ENCODE data around the gene TECPR1.

DNA sequence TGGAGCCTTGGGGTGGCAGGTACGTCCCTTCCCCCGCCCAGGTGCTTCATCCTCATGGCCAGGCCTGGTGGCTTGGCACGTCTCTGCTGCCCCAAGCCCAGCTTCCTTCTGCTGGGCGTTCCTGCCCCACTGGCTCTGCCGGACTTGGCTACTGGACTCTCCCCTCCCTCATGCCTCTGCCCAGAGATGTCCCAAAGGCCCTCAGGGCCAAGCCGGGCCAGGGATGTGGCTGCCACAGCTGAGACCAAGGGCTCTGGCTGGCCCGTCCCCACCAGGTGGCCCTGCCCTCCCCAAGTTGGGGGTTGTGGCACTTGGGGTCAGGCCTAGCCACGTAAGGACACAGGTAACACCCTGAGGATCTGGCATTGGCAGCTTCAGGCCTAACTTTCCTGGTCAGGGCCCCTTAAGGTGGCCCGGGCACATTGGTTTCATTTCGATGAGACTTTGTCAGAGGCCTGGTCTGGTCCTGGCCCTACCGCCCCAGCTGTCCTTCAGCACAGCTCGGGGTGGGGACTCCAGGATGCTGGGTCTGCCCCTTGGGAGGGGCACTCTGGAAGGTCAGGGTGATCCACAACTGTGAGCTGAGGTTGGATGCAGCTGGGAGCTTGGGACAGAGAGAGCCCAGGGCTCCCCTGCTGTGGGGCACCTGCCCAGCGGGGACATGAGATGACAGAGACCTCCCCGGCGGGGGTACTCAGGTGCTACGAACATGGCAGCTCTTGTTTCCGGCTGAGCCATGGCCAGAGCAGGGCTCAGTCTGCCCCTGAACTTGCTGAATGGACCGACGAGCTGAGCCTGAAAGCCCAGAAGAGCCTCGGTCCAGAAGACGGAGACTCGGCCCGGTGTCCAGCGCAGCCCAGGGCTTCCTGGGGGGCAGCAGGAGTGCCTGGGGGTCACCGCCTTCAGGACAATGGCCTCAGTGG lies 37.9 kb downstream of the TECPR1 start:
- no peak for TF ChIP-seq EZH2 (optimal IDR thresholded peaks at IDR 0.05; ENCODE audit: low read depth, low read length)
- no peak for TF ChIP-seq EZH2phosphoT487 (IDR thresholded peaks at IDR 0.05; ENCODE audit: low read length)
